A549 (cell line): ENCODE measurements around the gene C20orf96. TPM values are rescaled to one million over a fixed set of nuclear protein-coding genes. Genes with fewer than 3 reads are reported as not detected.

Experiments used
- ATAC-seq, 2 experiments: fragments of 200-7000 bp in 1 of 2; fragments of >200 bp in 1 of 2; cut with Nextera tagmentation in 1 of 2; cut with Tn5 transposase in 1 of 2; 3 replicates each; pipeline versions ENCODE4 v1.8.0 to v1.9.1; 2018 to 2020; ENCODE audit warnings: mild to moderate bottlenecking in 1 of 2, moderate library complexity in 1 of 2
- CTCF ChIA-PET: fragments of 300-600 bp; sonication (Branson Sonifier 250); formaldehyde crosslinking; extraction: SDS; loops from one replicate; lab custom pipeline; 2021; ENCODE audit warnings: antibody characterized with exemption, inconsistent platforms; lab: Yijun Ruan, JAX
- POLR2A ChIA-PET: fragments of 350-600 bp; formaldehyde crosslinking; extraction: SDS; loops from one replicate; lab custom pipeline; 2021; ENCODE audit warnings: antibody characterized with exemption, inconsistent platforms; lab: Yijun Ruan, JAX
- DNase-seq, 2 experiments: peaks; one replicate each; pipeline versions ENCODE4 v3.0.0 to v3.0.0-alpha.2; 2011 to 2016; ENCODE audit warnings: low read depth in 1 of 2, low spot score in 1 of 2
- FAIRE-seq: peaks from 2 replicates; lab custom pipeline; 2011; peaks lifted over from hg19 to GRCh38; lab: Jason Lieb, UNC
- H3K27ac ChIP-seq, 2 experiments: fragments of >200 bp; sonication (Bioruptor Twin); formaldehyde crosslinking; 3 replicates each; pipeline ENCODE4 v1.5.1; 2016 to 2017
- H3K4me1 ChIP-seq: fragments of >200 bp; sonication (Bioruptor Twin); formaldehyde crosslinking; 3 replicates; pipeline ENCODE4 v1.6.1; 2016
- H3K4me2 ChIP-seq: fragments of >200 bp; sonication (Bioruptor Twin); formaldehyde crosslinking; 3 replicates; pipeline ENCODE4 v1.6.1; 2016
- H3K4me3 ChIP-seq: fragments of >200 bp; sonication (Bioruptor Twin); formaldehyde crosslinking; 3 replicates; pipeline ENCODE4 v1.5.1; 2016
- H3K9me3 ChIP-seq: fragments of >200 bp; sonication (Bioruptor Twin); formaldehyde crosslinking; 3 replicates; pipeline ENCODE4 v1.6.1; 2016
- BHLHE40 ChIP-seq: IDR thresholded peaks from 2 replicates; pipeline ENCODE4 v1.6.1; 2012; ENCODE audit warnings: low read depth, low read length, inconsistent platforms
- CBX8 ChIP-seq: fragments of 200-600 bp; sonication (generic); IDR thresholded peaks from 2 replicates; pipeline ENCODE4 v1.6.1; 2016
- CHD2 ChIP-seq: fragments of 150-350 bp; IDR thresholded peaks from 2 replicates; pipeline ENCODE4 v1.6.1; 2014; ENCODE audit warnings: low read length; ENCODE audit not compliant: partially characterized antibody
- CHD4 ChIP-seq: fragments of 200-600 bp; sonication (generic); IDR thresholded peaks from 2 replicates; pipeline ENCODE4 v1.6.1; 2016; ENCODE audit warnings: antibody characterized with exemption, mild to moderate bottlenecking, borderline replicate concordance
- EHF ChIP-seq: fragments of 250-450 bp; sonication (Bioruptor Pico); IDR thresholded peaks from 2 replicates; pipeline ENCODE4 v1.5.0; 2020; ENCODE audit warnings: mild to moderate bottlenecking
- ELK1 ChIP-seq: fragments of 150-350 bp; IDR thresholded peaks from 2 replicates; pipeline ENCODE4 v1.6.1; 2014; ENCODE audit warnings: low read depth, mild to moderate bottlenecking, low read length
- FOSL2 ChIP-seq, 2 experiments: fragments of 450-650 bp in 1 of 2; fragments of >200 bp in 1 of 2; sonication (Bioruptor Twin) in 1 of 2; formaldehyde crosslinking; IDR thresholded peaks; 2 replicates each; pipeline versions ENCODE4 v1.5.0 to v1.6.1; 2016 to 2020; ENCODE audit warnings: mild to moderate bottlenecking in 1 of 2, moderate library complexity in 1 of 2
- GATA3 ChIP-seq: IDR thresholded peaks from 2 replicates; pipeline ENCODE4 v1.6.1; 2012; ENCODE audit warnings: borderline replicate concordance
- HDAC2 ChIP-seq: fragments of 200-600 bp; sonication (generic); IDR thresholded peaks from 2 replicates; pipeline ENCODE4 v1.6.1; 2016
- HOXA7 ChIP-seq: fragments of 250-450 bp; sonication (Bioruptor Pico); IDR thresholded peaks from 2 replicates; pipeline ENCODE4 v1.5.0; 2020; ENCODE audit warnings: mild to moderate bottlenecking, moderate library complexity
- HOXB5 ChIP-seq: fragments of 250-450 bp; sonication (Bioruptor Pico); IDR thresholded peaks from 2 replicates; pipeline ENCODE4 v1.5.0; 2020; ENCODE audit warnings: mild to moderate bottlenecking, moderate library complexity
- KDM5A ChIP-seq: fragments of 200-600 bp; sonication (generic); IDR thresholded peaks from 2 replicates; pipeline ENCODE4 v1.6.1; 2016; ENCODE audit warnings: antibody characterized with exemption, mild to moderate bottlenecking
- MAFK ChIP-seq: fragments of 450-650 bp; IDR thresholded peaks from 2 replicates; pipeline ENCODE4 v1.6.1; 2014; ENCODE audit not compliant: partially characterized antibody
- MAX ChIP-seq: IDR thresholded peaks from 2 replicates; pipeline ENCODE4 v1.6.1; 2012
- MAZ ChIP-seq: fragments of 150-350 bp; IDR thresholded peaks from 2 replicates; pipeline ENCODE4 v1.6.1; 2014; ENCODE audit warnings: antibody characterized with exemption, low read depth, low read length, borderline replicate concordance
- MYC ChIP-seq: IDR thresholded peaks from 2 replicates; pipeline ENCODE4 v1.6.1; 2012; ENCODE audit warnings: mild to moderate bottlenecking, inconsistent platforms, low read length, improper control_type of control experiment, borderline replicate concordance
- NFE2L2 ChIP-seq: fragments of 150-350 bp; conservative IDR thresholded peaks from 2 replicates; pipeline ENCODE4 v1.6.1; 2014; ENCODE audit warnings: low read length
- PHF8 ChIP-seq: fragments of 200-600 bp; sonication (generic); IDR thresholded peaks from 2 replicates; pipeline ENCODE4 v1.6.1; 2016; ENCODE audit warnings: low read depth, mild to moderate bottlenecking, antibody characterized with exemption, moderate library complexity, borderline replicate concordance
- POLR2AphosphoS2 ChIP-seq: conservative IDR thresholded peaks from 2 replicates; pipeline ENCODE4 v1.6.1; 2012; ENCODE audit warnings: low read length, improper control_type of control experiment, inconsistent platforms
- RFX5 ChIP-seq: fragments of 450-650 bp; IDR thresholded peaks from 2 replicates; pipeline ENCODE4 v1.7.1; 2014; ENCODE audit warnings: antibody characterized with exemption, mild to moderate bottlenecking, moderate library complexity
- RNF2 ChIP-seq: fragments of 200-600 bp; sonication (generic); IDR thresholded peaks from 2 replicates; pipeline ENCODE4 v1.6.1; 2016; ENCODE audit warnings: low read depth, mild to moderate bottlenecking, antibody characterized with exemption, moderate library complexity, borderline replicate concordance
- SREBF2 ChIP-seq: fragments of 450-650 bp; IDR thresholded peaks from 2 replicates; pipeline ENCODE4 v1.6.1; 2014; ENCODE audit warnings: mild to moderate bottlenecking, moderate library complexity
- TP53 ChIP-seq: fragments of 250-450 bp; sonication (Bioruptor Pico); IDR thresholded peaks from 2 replicates; pipeline ENCODE4 v1.5.0; 2021; ENCODE audit warnings: mild to moderate bottlenecking, moderate library complexity
- ZFP36 ChIP-seq: fragments of 450-650 bp; IDR thresholded peaks from 2 replicates; pipeline ENCODE4 v1.6.1; 2014; ENCODE audit warnings: borderline replicate concordance; ENCODE audit not compliant: partially characterized antibody
- ZNF302 ChIP-seq: fragments of 250-450 bp; sonication (Bioruptor Pico); IDR thresholded peaks from 2 replicates; pipeline ENCODE4 v1.9.0; 2021; ENCODE audit warnings: inconsistent platforms, mild to moderate bottlenecking, moderate library complexity
- ZSCAN20 ChIP-seq: fragments of 250-450 bp; sonication (Bioruptor Pico); IDR thresholded peaks from 2 replicates; pipeline ENCODE4 v1.8.0; 2022; ENCODE audit warnings: mild to moderate bottlenecking, moderate library complexity
- WGBS: methylation state at CpG from one replicate; pipeline ENCODE4 v1.1.6; 2017; ENCODE audit errors: missing lambda C conversion rate; 5-methylcytosine and 5-hydroxymethylcytosine counted together
- polyA plus RNA-seq, 4 experiments: library from polyadenylated mRNA; depleted of rRNA in 3 of 4; stranded (reverse); fragments of >200 nt; fragmentation: RNase III in 1 of 4; extraction: RNeasy Plus Mini Kit Qiagen cat#74134 plus additional on column Dnase treatment in 1 of 4; gene quantifications; 2 replicates in 3 of 4; 3 replicates in 1 of 4; pipeline ENCODE4 v1.2.3, GENCODE V29; 2011 to 2017
- TF ChIP-seq, protein P1 (sequence below): fragments of >200 bp; sonication (Bioruptor Twin); formaldehyde crosslinking; IDR thresholded peaks from 3 replicates; pipeline ENCODE4 v1.6.1; 2016

The C20orf96 gene
- polyA plus RNA-seq, 2 of the 4 experiments (the other 2 are of a cell fraction) = 20.9 to 23.9 TPM

GRCh38 chr20:277496-277781, 13.1 kb downstream of the C20orf96 start:
- TF ChIP-seq CHD4 (no peak), EHF (no peak), HOXA7 (CRISPR knock-in tag) (no peak), MAFK (no peak)
- TF ChIP-seq, all 56 proteins: peak for 0
- H3K27ac ChIP-seq = no peak overlapping the region
- FAIRE-seq (no peak), DNase-seq (no peak), ATAC-seq (no peak; a peak in 1 of 6 replicates)
- no peaks in the 10 kb centered on the region for H3K9me3 ChIP-seq
- H3K4me2 ChIP-seq = no peak overlapping the region
- CTCF ChIA-PET = interaction anchor here (2.7 kb wide), 2 partner anchors 11 to 53 kb away, joined by 17 to 22 read pairs; no protein-coding TSS in a partner anchor
- no peak overlapping the region for H3K4me3 ChIP-seq
- POLR2A ChIA-PET = no interaction called here
- 92% methylated on average over 3 of the region's 3 CpGs for WGBS
- H3K4me1 ChIP-seq = no peaks in the 10 kb centered on the region

GRCh38 chr20:276620-277495, 13.7 kb downstream of the C20orf96 start:
- POLR2A ChIA-PET = no interaction called here
- ATAC-seq = no peak
- no peaks in the 10 kb centered on the region for H3K9me3 ChIP-seq
- no peak overlapping the region for H3K4me2 ChIP-seq
- no peak overlapping the region for H3K4me3 ChIP-seq
- no peak for TF ChIP-seq ZNF302 (CRISPR knock-in tag)
- no peak for TF ChIP-seq MAX
- TF ChIP-seq CHD2 = no peak
- TF ChIP-seq, all 56 proteins: peak for 0
- DNase-seq (no peak), FAIRE-seq (no peak)
- Histone ChIP-seq H3K27ac (no peak overlapping the region), H3K4me1 (no peaks in the 10 kb centered on the region)
- CTCF ChIA-PET = interaction anchor here (2.7 kb wide), 2 partner anchors 10 to 53 kb away, joined by 17 to 22 read pairs; no protein-coding TSS in a partner anchor
- WGBS = 87% methylated on average over 12 of the region's 12 CpGs

DNA sequence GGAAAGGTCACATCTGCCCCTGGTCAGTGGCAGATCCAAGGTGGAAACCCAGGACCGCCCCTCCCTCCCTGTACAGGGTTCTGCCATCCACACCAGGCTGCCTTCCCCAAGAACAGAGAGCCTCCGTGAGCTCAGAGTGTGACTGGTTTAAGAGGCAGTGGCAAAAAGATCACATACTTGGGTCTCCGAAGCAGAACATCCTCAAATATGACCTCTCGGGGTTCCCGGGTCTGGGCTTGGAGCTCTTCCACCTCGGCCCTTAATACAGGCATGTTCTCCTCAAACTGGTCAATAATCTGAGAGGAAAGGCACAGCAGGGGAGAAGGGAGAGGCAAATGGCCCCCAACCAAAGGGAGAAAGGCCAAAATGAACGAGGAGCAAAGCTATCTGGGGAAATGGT, 14.8 kb downstream of the C20orf96 start:
- ChIA-PET CTCF (no interaction called here), POLR2A (no interaction called here)
- FAIRE-seq (no peak), DNase-seq (no peak), ATAC-seq (no peak)
- Histone ChIP-seq H3K27ac (no peak overlapping the region), H3K4me2 (no peak overlapping the region), H3K4me3 (no peak overlapping the region), H3K9me3 (no peaks in the 10 kb centered on the region), H3K4me1 (no peaks in the 10 kb centered on the region)
- 88% methylated on average over 7 of the region's 7 CpGs for WGBS
- TF ChIP-seq RNF2 (no peak), MAZ (no peak), ZFP36 (no peak), SREBF2 (no peak), KDM5A (no peak), HDAC2 (no peak), MYC (no peak), HOXB5 (CRISPR knock-in tag) (no peak), GATA3 (no peak), ELK1 (no peak), CBX8 (no peak), PHF8 (no peak), POLR2AphosphoS2 (no peak), BHLHE40 (no peak), ZSCAN20 (no peak), TP53 (no peak), NFE2L2 (no peak), RFX5 (no peak), FOSL2 (IDR thresholded peaks at IDR 0.05) (no peak), FOSL2 (CRISPR knock-in tag; IDR thresholded peaks at IDR 0.05) (no peak)
- TF ChIP-seq, protein P1, sequence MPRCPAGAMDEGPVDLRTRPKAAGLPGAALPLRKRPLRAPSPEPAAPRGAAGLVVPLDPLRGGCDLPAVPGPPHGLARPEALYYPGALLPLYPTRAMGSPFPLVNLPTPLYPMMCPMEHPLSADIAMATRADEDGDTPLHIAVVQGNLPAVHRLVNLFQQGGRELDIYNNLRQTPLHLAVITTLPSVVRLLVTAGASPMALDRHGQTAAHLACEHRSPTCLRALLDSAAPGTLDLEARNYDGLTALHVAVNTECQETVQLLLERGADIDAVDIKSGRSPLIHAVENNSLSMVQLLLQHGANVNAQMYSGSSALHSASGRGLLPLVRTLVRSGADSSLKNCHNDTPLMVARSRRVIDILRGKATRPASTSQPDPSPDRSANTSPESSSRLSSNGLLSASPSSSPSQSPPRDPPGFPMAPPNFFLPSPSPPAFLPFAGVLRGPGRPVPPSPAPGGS = no peak
